Endothelial cell of umbilical vein (primary cell): ENCODE results near the gene FAM3C. TPM values are rescaled to one million over a fixed set of nuclear protein-coding genes. Genes with fewer than 3 reads are reported as not detected.

Experiments
- BruUV-seq: library from RNA; stranded (reverse); fragments of 400-500 nt; replicated peaks from 2 replicates; lab custom pipeline; 2021; lab: Mats Ljungman, UMichigan
- CTCF ChIA-PET: fragments of 300-600, 350-600 bp; sonication (Branson Sonifier 250); formaldehyde crosslinking; loops from one replicate; lab custom pipeline; 2021; ENCODE audit warnings: antibody characterized with exemption, inconsistent platforms; lab: Charles Lee
- POLR2A ChIA-PET: fragments of 300-600, 350-600 bp; sonication (Branson Sonifier 250); formaldehyde crosslinking; loops from one replicate; lab custom pipeline; 2021; ENCODE audit warnings: antibody characterized with exemption, inconsistent platforms; lab: Charles Lee
- DNase-seq: peaks from one replicate; pipeline ENCODE4 v3.0.0-alpha.2; 2011; ENCODE audit warnings: low read depth, low spot score
- FAIRE-seq: peaks from 2 replicates; lab custom pipeline; 2011; peaks lifted over from hg19 to GRCh38; lab: Jason Lieb, UNC
- H2AFZ ChIP-seq: 2 replicates; pipeline ENCODE4 v1.6.0; 2012; ENCODE audit warnings: low read depth, low read length, control low read depth, inconsistent platforms
- H3K27ac ChIP-seq: 2 replicates; pipeline ENCODE4 v1.5.1; 2011; ENCODE audit warnings: low read depth, mild to moderate bottlenecking, control low read depth, low read length, moderate library complexity; ENCODE audit not compliant: insufficient read depth
- H3K27me3 ChIP-seq, 2 experiments: 2 replicates each; pipeline versions ENCODE4 v1.6.0 to v1.6.1; 2011; ENCODE audit warnings: low read length in 2 of 2, mixed read lengths in 1 of 2; ENCODE audit not compliant: control insufficient read depth in 2 of 2, insufficient read depth in 2 of 2
- H3K36me3 ChIP-seq, 2 experiments: 2 replicates in 1 of 2; 3 replicates in 1 of 2; pipeline ENCODE4 v1.5.1; 2011; ENCODE audit warnings: low read length in 2 of 2, mild to moderate bottlenecking in 1 of 2, moderate library complexity in 1 of 2; ENCODE audit not compliant: control insufficient read depth in 2 of 2, insufficient read depth in 2 of 2; ENCODE audit errors: extremely low read depth in 1 of 2
- H3K4me1 ChIP-seq: 3 replicates; pipeline ENCODE4 v1.5.1; 2011; ENCODE audit warnings: mild to moderate bottlenecking, low read length; ENCODE audit not compliant: control insufficient read depth, insufficient read depth; ENCODE audit errors: extremely low read depth
- H3K4me2 ChIP-seq: 2 replicates; pipeline ENCODE4 v1.6.1; 2011; ENCODE audit warnings: low read length, control low read depth, mixed read lengths; ENCODE audit not compliant: insufficient read depth
- H3K4me3 ChIP-seq, 3 experiments: fragments of 200-600 bp in 1 of 3; sonication (generic), shearing (Covaris generic) in 1 of 3; replicated peaks in 1 of 3; 2 replicates each; pipeline ENCODE4 v1.5.1; 2011 to 2016; ENCODE audit warnings: control low read depth in 3 of 3, low read length in 3 of 3, mild to moderate bottlenecking in 2 of 3, inconsistent platforms in 1 of 3, low read depth in 1 of 3, moderate library complexity in 1 of 3; ENCODE audit not compliant: insufficient read depth in 1 of 3
- H3K79me2 ChIP-seq: 2 replicates; pipeline ENCODE4 v1.6.0; 2012; ENCODE audit warnings: low read length, inconsistent platforms; ENCODE audit not compliant: control insufficient read depth, insufficient read depth
- H3K9ac ChIP-seq: replicated peaks from 2 replicates; pipeline ENCODE3; 2011; ENCODE audit warnings: low read length, control low read depth; ENCODE audit not compliant: insufficient read depth; ENCODE audit errors: extremely low read depth
- H3K9me1 ChIP-seq: replicated peaks from 3 replicates; pipeline ENCODE4 v1.6.0; 2011; ENCODE audit warnings: mild to moderate bottlenecking, low read length; ENCODE audit not compliant: control insufficient read depth, insufficient read depth; ENCODE audit errors: extremely low read depth
- H3K9me3 ChIP-seq: replicated peaks from 2 replicates; pipeline ENCODE4 v1.5.1; 2012; ENCODE audit warnings: low read length, inconsistent platforms; ENCODE audit not compliant: control insufficient read depth, insufficient read depth
- H4K20me1 ChIP-seq: replicated peaks from 2 replicates; pipeline ENCODE3; 2011; ENCODE audit warnings: mild to moderate bottlenecking, low read length; ENCODE audit not compliant: control insufficient read depth, insufficient read depth; ENCODE audit errors: extremely low read depth
- EZH2 ChIP-seq: IDR thresholded peaks from 2 replicates; pipeline ENCODE4 v1.6.1; 2012; ENCODE audit warnings: borderline replicate concordance, low read depth, mild to moderate bottlenecking, moderate library complexity, low read length, inconsistent platforms; ENCODE audit not compliant: severe bottlenecking
- FOS ChIP-seq: IDR thresholded peaks from 2 replicates; pipeline ENCODE4 v1.6.1; 2011; ENCODE audit warnings: mild to moderate bottlenecking, low read length, moderate library complexity, borderline replicate concordance; ENCODE audit not compliant: insufficient read depth
- GATA2 ChIP-seq: IDR thresholded peaks from 2 replicates; pipeline ENCODE4 v1.7.0; 2011; ENCODE audit warnings: low read depth, mild to moderate bottlenecking, moderate library complexity, mixed read lengths, low read length; ENCODE audit not compliant: insufficient read length, insufficient read depth
- JUN ChIP-seq: IDR thresholded peaks from 2 replicates; pipeline ENCODE4 v1.6.1; 2011; ENCODE audit warnings: borderline replicate concordance, low read depth; ENCODE audit not compliant: insufficient read length, insufficient read depth
- POLR2A ChIP-seq: IDR thresholded peaks from 2 replicates; pipeline ENCODE4 v1.6.1; 2012; ENCODE audit warnings: low read depth, mild to moderate bottlenecking, control low read depth, low read length
- POLR2AphosphoS5 ChIP-seq: IDR thresholded peaks from 2 replicates; pipeline ENCODE4 v1.6.1; 2012; ENCODE audit warnings: low read depth, mild to moderate bottlenecking, control low read depth, low read length, moderate library complexity; ENCODE audit not compliant: insufficient read depth
- dilution Hi-C: fragments of 300-500 bp; cut with MboI; formaldehyde crosslinking; loops from one replicate; pipeline ENCODE4 v1.15.0; 2019; ENCODE audit warnings: low sequenced_read_pairs; ENCODE audit not compliant: extremely low pct_ligation_motif_present
- intact Hi-C: fragments of 100-400 bp; cut with micrococcal nuclease; formaldehyde crosslinking; loops from one replicate; pipeline ENCODE4 v1.10.0; 2022
- polyA plus RNA-seq, 4 experiments: library from polyadenylated mRNA; depleted of rRNA in 3 of 4; stranded (reverse) in 3 of 4; unstranded in 1 of 4; fragments of >200 nt; gene quantifications; 2 replicates each; pipeline versions ENCODE4 v1.2.1 to v1.2.3, GENCODE V29; 2011 to 2012; ENCODE audit warnings: missing spikeins in 1 of 4
- total RNA-seq: library from RNA; stranded (reverse); gene quantifications from 2 replicates; pipeline ENCODE4 v1.2.3, GENCODE V29; 2021
- TF ChIP-seq, protein P1 (sequence below): IDR thresholded peaks from 2 replicates; pipeline ENCODE4 v1.6.1; 2011; ENCODE audit not compliant: insufficient read depth, insufficient read length
- TF ChIP-seq, protein P2 (sequence below), 2 donors: IDR thresholded peaks; 1 replicate in 1 of 2; 2 replicates in 1 of 2; pipeline ENCODE4 v1.5.1; 2011; ENCODE audit warnings: low read length in 2 of 2, mild to moderate bottlenecking in 2 of 2, moderate library complexity in 2 of 2, control low read depth in 1 of 2, inconsistent platforms in 1 of 2, low read depth in 1 of 2; ENCODE audit not compliant: insufficient read depth in 1 of 2; ENCODE audit errors: extremely low read depth in 1 of 2

Gene FAM3C
- total and polyA plus RNA-seq, 2 donors (not counting 3 experiments of a cell fraction or from before 2014, with no cell fraction given): 20.2 to 50.0 TPM

DNA sequence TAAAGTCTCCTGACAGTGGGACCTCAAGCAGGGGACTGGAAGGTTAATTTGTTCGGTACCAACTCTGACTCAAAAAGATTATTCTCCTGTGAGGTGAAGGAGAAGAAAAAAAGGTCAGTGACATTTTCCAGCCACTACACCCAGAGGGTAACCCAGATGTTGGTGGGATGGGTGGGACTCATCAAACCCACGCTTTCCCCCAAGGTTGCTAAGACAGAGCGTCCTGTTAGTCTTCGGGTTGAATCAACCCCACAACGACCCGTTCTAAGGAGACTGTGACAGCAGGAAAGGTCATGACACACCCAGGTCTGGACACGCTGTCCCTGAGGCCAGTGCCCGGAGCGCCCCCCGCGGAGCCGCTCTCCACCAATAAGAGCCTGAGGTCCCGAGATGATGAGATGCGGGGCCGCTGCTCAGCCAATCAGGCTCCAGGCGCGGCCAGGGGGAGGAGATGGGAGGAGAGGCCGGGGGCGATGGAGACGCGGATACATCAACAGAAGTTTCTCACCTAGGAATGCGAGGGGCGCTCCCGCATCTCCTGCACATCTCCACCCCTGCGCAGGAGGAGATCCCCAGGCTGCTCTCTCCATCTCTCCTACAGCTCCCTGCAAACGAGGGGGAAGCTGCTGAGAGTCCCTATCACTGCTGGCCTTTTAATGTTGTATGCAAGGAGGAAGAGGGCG lies 67.5 kb downstream of the FAM3C start, which contains the start of gene WNT16:
Gene WNT16, plus strand, starts transcription at position 493 of the 683 bp plus-strand sequence. CDS start 293 bp downstream, outside the sequence.
- no peak within 1 kb of the TSS for H3K4me3 ChIP-seq
- H3K9ac ChIP-seq: no peak within 1 kb of the TSS
- H2AFZ ChIP-seq: no peak within 1 kb of the TSS
- peak within 1 kb of the TSS; percentile 67 for H3K4me2 ChIP-seq
- H3K79me2 ChIP-seq: no peaks in the 10 kb centered on the region
- FAIRE-seq (no peak), DNase-seq (no peak)
- dilution Hi-C loops: no loop called here
- no TSS peak for BruUV-seq
- no peaks in the 10 kb centered on the region for H3K9me1 ChIP-seq
- intact Hi-C loops: no loop called here
- ChIA-PET POLR2A (no interaction called here), CTCF (no interaction called here)
- H3K4me1 ChIP-seq: peaks cover 12% of the 10 kb centered on the region
- no peak within 1 kb of the TSS for H3K27ac ChIP-seq
- no peaks in the 10 kb centered on the region for H3K9me3 ChIP-seq
- no peaks in the 10 kb centered on the region for H3K36me3 ChIP-seq
- TF ChIP-seq POLR2A: no peak
- TF ChIP-seq EZH2: no peak
- TF ChIP-seq POLR2AphosphoS5: no peak
- no peak for TF ChIP-seq GATA2
- TF ChIP-seq FOS: no peak
- TF ChIP-seq, protein P1, sequence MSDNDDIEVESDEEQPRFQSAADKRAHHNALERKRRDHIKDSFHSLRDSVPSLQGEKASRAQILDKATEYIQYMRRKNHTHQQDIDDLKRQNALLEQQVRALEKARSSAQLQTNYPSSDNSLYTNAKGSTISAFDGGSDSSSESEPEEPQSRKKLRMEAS: no peak
- no peak for TF ChIP-seq JUN
- TF ChIP-seq, protein P2, sequence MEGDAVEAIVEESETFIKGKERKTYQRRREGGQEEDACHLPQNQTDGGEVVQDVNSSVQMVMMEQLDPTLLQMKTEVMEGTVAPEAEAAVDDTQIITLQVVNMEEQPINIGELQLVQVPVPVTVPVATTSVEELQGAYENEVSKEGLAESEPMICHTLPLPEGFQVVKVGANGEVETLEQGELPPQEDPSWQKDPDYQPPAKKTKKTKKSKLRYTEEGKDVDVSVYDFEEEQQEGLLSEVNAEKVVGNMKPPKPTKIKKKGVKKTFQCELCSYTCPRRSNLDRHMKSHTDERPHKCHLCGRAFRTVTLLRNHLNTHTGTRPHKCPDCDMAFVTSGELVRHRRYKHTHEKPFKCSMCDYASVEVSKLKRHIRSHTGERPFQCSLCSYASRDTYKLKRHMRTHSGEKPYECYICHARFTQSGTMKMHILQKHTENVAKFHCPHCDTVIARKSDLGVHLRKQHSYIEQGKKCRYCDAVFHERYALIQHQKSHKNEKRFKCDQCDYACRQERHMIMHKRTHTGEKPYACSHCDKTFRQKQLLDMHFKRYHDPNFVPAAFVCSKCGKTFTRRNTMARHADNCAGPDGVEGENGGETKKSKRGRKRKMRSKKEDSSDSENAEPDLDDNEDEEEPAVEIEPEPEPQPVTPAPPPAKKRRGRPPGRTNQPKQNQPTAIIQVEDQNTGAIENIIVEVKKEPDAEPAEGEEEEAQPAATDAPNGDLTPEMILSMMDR (IDR thresholded peaks at IDR 0.05; ENCODE audit: extremely low read depth in 1 of 2, insufficient read depth in 1 of 2, low read depth in 1 of 2, low read length in 2 of 2): no peak
- H4K20me1 ChIP-seq: no peaks in the 10 kb centered on the region
- H3K27me3 ChIP-seq: peaks cover 38 to 55% of the 10 kb centered on the region in 2 experiments
